RWPE1 (cell line): ENCODE data around the gene PIP4K2A.

Experiments
- CTCF ChIA-PET: fragments of 350-600 bp; sonication (Branson Sonifier 250); formaldehyde crosslinking; extraction: SDS; loops from one replicate; lab custom pipeline; 2021; lab: Yijun Ruan, JAX
- POLR2A ChIA-PET: fragments of 400-600 bp; formaldehyde crosslinking; extraction: SDS; loops from one replicate; lab custom pipeline; 2020; ENCODE audit warnings: antibody characterized with exemption; ENCODE audit not compliant: low non-redundant PET; lab: Yijun Ruan, JAX
- DNase-seq: peaks from one replicate; pipeline ENCODE4 v3.0.0; 2012; ENCODE audit warnings: low spot score
- H3K27ac ChIP-seq: fragments of 450-650 bp; 2 replicates; pipeline ENCODE4 v1.5.1; 2017
- CTCF ChIP-seq: fragments of 450-650 bp; conservative IDR thresholded peaks from 2 replicates; pipeline ENCODE4 v1.5.1; 2017; ENCODE audit warnings: low read depth, mild to moderate bottlenecking

PIP4K2A gene

DNA sequence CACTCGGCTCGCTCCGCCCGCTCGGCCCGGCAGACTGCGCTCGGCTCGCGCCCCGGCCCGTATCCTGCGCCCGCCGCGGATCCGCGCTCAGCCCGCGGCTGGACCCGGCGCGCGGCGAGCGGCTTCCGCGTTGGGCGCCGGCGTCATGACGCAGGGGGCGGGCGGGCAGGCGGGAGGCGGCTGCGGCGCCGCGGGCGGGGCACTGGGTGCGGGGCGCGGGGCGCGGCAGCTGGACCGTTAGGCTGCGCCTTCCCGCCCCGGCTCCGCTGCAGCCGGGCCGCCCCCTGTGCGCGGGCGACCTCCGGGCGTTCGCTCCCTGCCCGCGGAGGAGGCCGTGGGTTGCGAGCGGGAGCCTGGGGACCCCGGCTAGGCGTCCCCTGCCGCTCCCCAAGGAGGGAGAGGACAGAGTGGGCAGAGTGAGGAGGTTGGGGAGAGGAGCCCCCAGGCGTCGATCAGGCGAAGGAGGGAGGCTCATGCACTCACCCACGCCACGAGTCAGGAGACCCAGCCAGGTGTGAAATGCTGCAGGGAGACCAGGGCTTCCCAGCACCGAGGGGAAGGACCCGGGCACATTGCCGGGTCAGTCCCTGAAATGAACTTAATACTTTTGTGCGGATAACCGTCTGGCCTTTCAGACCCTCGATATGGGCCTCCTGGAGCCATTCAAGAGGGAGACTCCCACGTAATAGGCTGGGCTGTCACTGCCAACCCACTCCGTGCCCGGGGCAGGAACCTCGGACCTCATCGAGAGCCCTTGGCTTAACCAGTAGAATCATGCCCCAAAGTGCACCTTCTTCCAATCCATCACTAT lies at the start of gene PIP4K2A:
Gene PIP4K2A (minus strand): TSS at position 100 of the 811 bp plus-strand sequence. CDS start 252 bp downstream, outside the sequence.
- ChIA-PET POLR2A (no interaction called here), CTCF (no interaction called here)
- H3K27ac ChIP-seq: peak within 1 kb of the TSS; percentile 76
- DNase-seq: peak; percentile 69
- no peak for TF ChIP-seq CTCF

DNA sequence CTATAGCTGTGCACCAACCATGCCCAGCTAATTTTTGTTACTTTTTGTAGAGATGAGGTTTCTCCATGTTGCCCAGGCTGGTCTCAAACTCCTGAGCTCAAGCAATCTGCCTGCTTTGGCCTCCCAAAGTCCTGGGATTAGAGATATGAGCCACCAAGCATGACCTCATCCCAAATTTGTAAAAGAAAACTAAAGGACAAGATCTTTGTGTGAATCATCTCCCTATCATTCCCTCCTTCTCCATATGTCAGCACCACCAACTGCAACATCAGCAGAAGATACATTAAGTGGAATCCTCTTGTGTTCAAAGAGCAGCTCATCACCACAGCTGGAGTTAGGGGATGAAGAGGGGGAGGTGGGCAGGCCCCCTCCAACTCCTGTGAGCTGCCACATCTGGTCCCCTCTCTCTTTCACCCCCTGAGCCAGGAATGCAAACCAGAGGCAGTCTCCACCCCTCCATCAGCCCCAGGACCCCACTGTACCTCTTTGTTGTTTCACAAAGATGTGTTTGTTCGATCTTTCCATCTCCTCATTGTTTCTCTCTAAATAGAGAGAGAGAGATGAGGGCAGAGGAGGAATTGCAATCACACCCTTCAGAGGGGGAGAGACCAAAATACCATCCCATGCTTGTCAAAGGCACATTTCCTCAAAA lies 47.3 kb upstream of the PIP4K2A start:
- TF ChIP-seq CTCF: no peak
- ChIA-PET CTCF (interaction anchor here (0.6 kb wide), 1 partner anchor 34 kb away, joined by 3 read pairs; no protein-coding TSS in a partner anchor), POLR2A (no interaction called here)
- DNase-seq: no peak
- no peak overlapping the region for H3K27ac ChIP-seq

GRCh38 chr10:22760025-22760424 lies 45.6 kb upstream of the PIP4K2A start:
- no peak overlapping the region for H3K27ac ChIP-seq
- no peak for TF ChIP-seq CTCF
- DNase-seq: no peak
- ChIA-PET POLR2A (no interaction called here), CTCF (no interaction called here)

GRCh38 chr10:22758867-22759266 lies 44.5 kb upstream of the PIP4K2A start:
- TF ChIP-seq CTCF: no peak
- ChIA-PET CTCF (no interaction called here), POLR2A (no interaction called here)
- H3K27ac ChIP-seq: no peak overlapping the region
- no peak for DNase-seq

GRCh38 chr10:22754296-22754695 lies 39.9 kb upstream of the PIP4K2A start:
- CTCF ChIA-PET: no interaction called here

More at GRCh38 chr10:22754296-22754695, 39.9 kb upstream of the PIP4K2A start:
- POLR2A ChIA-PET: no interaction called here
- TF ChIP-seq CTCF: no peak
- H3K27ac ChIP-seq: no peak overlapping the region
- no peak for DNase-seq
